Measurements from ENCODE around the gene ABRACL.
"Not testable (repeated sequence)": the region's sequence is repeated elsewhere in the genome, so short reads cannot be mapped to it uniquely, and the experiment has no call there.

ABRACL gene

GRCh38 chr6:139011980-139012379 is 16.6 kb upstream of the ABRACL start:
- DNase-seq, result no peak

GRCh38 chr6:139013185-139013800 is 15.3 kb upstream of the ABRACL start:
- no peak for DNase-seq

- no peak for DNase-seq
These were observed 13.6 kb upstream of the ABRACL start for GRCh38 chr6:139014945-139015344.

GRCh38 chr6:139016337-139017213 is 12.0 kb upstream of the ABRACL start:
- DNase-seq, result no peak

GRCh38 chr6:139017227-139017626 is 11.3 kb upstream of the ABRACL start:
- no peak for DNase-seq

GRCh38 chr6:139019722-139020121 is 8.8 kb upstream of the ABRACL start:
- DNase-seq, result no peak

- DNase-seq, result no peak
These were observed 7.9 kb upstream of the ABRACL start for GRCh38 chr6:139020689-139021088.

GRCh38 chr6:139025416-139025815 is 3.1 kb upstream of the ABRACL start:
- not testable (repeated sequence) for DNase-seq

GRCh38 chr6:139027620-139028182 is 844 bp upstream of the ABRACL start:
- peak; percentile 31 for DNase-seq

- no peak for DNase-seq
These were observed 309 bp upstream of the ABRACL start for GRCh38 chr6:139028215-139028657.

GRCh38 chr6:139029470-139030227 is 1.1 kb downstream of the ABRACL start:
- DNase-seq, result peak; percentile 36

GRCh38 chr6:139030228-139030963 is 1.9 kb downstream of the ABRACL start:
- no peak for DNase-seq

- DNase-seq, result peak; percentile 33
These were observed 8.9 kb downstream of the ABRACL start for GRCh38 chr6:139037490-139037889.

- DNase-seq, result no peak
These were observed 15.7 kb downstream of the ABRACL start for GRCh38 chr6:139044250-139044649.

- no peak for DNase-seq
These were observed 19.1 kb downstream of the ABRACL start for GRCh38 chr6:139047677-139048076.

GRCh38 chr6:139048912-139049311 is 20.4 kb downstream of the ABRACL start:
- not testable (repeated sequence) for DNase-seq

- DNase-seq, result not testable (repeated sequence)
These were observed 21.7 kb downstream of the ABRACL start for GRCh38 chr6:139050131-139050769.

GRCh38 chr6:139050770-139051313 is 22.3 kb downstream of the ABRACL start:
- no peak for DNase-seq

GRCh38 chr6:139051396-139052060 is 23.0 kb downstream of the ABRACL start:
- DNase-seq, result no peak

- DNase-seq, result no peak
These were observed 24.8 kb downstream of the ABRACL start for GRCh38 chr6:139053382-139053781.

GRCh38 chr6:139054001-139054400 is 25.5 kb downstream of the ABRACL start:
- no peak for DNase-seq
